NCI-H146 (cell line): ENCODE data around the gene ACCSL.

Experiments used
- DNase-seq: peaks from one replicate; lab custom pipeline; 2025; lab: John Stamatoyannopoulos, UW

The ACCSL gene

DNA sequence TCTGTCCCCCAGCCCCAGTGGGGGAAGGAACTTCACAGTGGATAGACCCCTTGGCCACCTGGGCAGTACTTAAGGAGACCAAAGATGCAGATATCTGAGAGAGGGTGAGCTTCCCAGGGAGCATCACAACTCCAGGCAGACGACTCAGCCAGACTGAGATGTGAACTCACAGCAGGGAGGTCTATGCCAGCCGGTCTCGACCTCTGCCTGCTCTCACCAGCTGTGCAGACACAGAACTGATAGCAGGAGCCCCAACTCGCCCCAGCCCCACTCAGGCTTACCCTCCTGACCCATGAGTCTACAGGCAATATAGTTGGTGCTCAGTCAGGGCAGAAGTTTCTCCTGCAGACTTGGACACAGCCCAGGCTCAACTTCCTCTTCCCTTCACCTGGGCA lies 29.7 kb upstream of the ACCSL start:
- DNase-seq = peak; percentile 9

DNA sequence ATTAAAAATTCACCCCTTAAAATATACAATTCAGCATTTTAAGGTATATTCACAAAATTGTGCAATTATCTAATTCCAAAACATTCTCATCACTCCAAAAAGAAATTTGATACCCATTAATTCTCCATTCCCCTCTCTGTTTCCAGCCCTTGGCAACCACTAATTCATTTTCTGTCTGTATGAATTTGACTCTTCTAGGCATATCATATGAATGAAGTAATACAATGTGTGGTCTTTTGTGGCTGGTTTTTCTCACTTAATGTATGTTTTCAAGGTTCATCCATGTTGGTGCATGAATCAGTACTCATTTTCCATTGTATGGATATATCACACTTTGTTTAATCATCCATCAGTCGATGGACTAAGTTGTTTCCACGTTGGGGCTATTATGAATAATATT lies 29.0 kb upstream of the ACCSL start:
- DNase-seq = no peak

- no peak for DNase-seq
Measured at GRCh38 chr11:44024977-44025376, 22.8 kb upstream of the ACCSL start.

DNA sequence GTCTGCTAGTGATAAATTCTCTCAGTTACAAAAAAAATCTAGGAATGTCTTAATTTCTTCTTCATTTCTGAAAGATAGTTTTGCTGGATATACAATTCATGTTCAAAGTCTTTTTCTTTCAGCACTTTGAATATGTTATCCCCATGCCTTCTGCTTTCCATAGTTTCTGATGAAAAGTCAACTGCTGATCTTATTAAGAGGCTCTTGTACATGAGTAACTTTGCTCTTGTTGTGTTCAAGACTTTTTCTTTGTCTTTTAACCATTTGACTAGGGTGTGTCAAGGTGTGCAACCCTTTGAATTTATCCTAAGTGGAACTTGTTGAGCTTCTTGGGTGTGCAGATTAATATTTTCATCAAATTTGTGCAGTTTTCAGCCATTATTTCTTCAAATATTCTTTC lies 22.1 kb upstream of the ACCSL start:
- no peak for DNase-seq

DNA sequence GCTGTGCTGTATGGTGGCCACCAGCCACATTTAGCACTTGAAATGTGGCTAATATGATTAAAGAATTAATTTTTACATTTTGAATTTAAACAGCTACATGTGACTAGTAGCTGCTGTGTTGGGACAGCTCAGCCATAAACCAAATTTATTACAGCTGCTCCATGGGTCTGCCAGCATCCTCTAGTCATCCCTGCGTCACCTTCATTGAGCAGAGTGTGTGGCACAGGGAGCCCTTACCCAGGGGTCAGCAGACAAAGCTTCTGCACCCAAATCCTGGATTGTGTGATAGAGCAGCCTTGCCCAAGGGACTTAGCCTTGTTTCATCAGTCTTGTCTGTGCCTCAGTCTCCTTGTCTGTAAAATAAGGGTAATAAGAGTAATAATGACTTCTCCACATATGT lies 19.4 kb upstream of the ACCSL start:
- DNase-seq = no peak

DNA sequence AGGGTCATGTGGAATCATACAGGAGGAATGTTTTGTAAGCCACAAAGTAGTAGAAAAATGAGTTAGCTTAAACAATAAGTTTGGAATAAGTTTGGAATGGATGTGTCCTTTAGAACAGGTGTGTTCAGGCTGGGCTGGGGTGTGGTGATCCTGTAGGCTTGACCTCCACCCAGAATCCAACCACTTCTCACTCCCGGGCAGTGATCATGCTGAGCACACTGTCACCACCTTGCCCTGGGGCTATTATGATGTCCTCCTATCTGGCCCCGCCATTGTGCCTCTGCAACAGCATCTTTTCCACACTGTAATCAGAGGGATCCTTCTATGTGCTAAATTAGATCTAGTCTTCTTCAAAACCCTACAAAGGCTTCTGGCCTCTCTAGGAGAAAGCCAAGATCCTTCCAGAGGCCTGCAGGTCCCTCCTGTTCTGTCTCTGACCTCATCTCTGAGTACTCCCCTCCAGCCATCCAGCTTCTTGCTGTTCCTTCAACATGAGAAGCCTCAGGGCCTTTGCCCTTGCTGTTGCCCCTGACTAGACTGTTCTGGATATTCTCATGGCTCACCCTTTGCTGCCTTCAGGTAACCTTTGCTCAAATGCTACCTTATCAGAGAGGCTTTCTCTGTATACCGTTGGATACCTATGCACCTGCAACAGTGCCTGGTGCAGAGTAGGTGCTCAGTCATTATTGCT lies 18.8 kb upstream of the ACCSL start:
- DNase-seq = peak; percentile 78

GRCh38 chr11:44029507-44029845 lies 18.3 kb upstream of the ACCSL start:
- no peak for DNase-seq

- no peak for DNase-seq
Measured at GRCh38 chr11:44029977-44030911, 17.5 kb upstream of the ACCSL start.

DNA sequence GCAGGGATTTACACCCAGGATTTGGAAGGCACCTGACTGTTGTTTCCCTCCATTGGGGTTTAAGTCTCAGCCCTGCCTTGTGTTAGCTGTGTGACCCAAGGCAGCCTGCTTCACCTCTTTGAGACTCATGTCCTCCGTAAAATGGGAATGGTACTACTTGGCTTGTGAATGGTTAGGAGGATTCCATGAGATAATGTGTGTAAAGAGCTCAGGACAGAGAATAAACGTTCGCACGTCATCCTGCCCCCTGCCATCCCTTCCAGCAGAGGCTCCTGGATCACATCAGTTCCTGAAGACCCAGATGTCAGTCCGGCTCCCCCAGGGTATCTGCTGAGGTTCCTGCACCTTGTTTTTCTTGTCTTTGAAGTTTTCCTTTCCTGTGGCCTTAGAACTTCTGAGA lies 16.8 kb upstream of the ACCSL start:
- DNase-seq = no peak

GRCh38 chr11:44031549-44031948 lies 16.2 kb upstream of the ACCSL start:
- no peak for DNase-seq

DNA sequence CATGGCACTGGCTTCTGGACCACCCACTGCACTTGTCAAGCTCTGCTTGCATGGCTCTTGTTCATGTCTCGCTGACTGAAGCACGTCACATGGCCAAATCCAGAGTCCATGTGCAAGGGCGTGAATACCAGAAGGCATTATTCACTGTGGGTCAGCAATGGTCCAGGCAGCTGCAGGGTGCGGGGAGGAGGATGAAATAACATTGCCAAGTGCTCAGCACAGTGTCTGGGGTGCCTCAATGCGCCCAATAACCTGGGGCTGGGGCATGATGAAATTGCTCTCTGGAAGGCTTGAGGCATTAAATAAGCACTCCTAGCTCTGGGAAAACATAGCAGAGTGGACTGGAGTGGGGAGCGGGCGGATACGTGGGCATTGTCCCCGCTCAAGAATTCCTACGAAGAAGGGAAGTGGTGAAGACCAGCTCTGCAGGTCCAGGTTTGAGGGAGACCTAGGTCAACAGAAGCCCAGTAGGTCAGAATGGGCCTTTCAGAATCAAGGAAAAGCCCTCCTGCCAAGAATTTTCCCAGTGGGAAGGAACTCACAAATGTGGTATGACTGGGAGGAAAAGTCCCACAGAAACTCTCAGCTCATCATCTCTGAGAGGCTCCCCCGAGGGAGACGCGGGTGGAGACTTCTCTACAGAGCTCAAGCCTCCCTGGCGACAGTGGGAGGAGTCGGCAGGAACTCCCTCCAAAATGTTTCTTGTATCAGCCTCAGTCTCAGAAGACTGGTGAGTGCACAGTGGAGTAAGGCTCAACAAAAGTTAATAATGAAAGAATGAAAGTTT lies 15.3 kb upstream of the ACCSL start:
- no peak for DNase-seq

GRCh38 chr11:44033411-44033850 lies 14.3 kb upstream of the ACCSL start:
- no peak for DNase-seq

- DNase-seq = no peak
Measured at GRCh38 chr11:44033856-44034255, 13.9 kb upstream of the ACCSL start.

DNA sequence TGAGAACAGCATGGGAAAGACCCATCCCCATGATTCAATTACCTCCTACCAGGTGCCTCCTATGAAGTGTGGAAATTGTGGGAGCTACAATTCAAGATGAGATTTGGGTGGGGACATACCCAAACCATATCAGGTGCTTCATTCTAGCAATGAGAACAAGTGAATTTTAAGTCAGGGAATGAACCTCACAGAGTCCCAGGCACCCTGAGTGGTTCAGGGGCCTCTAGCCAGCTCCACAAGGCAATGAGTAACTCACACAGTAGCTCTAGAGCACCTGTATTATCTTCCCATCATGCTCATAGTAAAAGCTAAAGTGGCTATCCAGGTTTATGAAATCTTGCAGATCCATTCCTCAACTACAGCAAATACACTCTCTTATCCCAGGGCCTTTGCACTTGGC lies 13.1 kb upstream of the ACCSL start:
- no peak for DNase-seq

GRCh38 chr11:44036811-44037657 lies 10.7 kb upstream of the ACCSL start:
- peak; percentile 89 for DNase-seq

GRCh38 chr11:44037658-44037998 lies 10.2 kb upstream of the ACCSL start:
- DNase-seq = no peak

GRCh38 chr11:44043157-44043556 lies 4.6 kb upstream of the ACCSL start:
- DNase-seq = no peak

DNA sequence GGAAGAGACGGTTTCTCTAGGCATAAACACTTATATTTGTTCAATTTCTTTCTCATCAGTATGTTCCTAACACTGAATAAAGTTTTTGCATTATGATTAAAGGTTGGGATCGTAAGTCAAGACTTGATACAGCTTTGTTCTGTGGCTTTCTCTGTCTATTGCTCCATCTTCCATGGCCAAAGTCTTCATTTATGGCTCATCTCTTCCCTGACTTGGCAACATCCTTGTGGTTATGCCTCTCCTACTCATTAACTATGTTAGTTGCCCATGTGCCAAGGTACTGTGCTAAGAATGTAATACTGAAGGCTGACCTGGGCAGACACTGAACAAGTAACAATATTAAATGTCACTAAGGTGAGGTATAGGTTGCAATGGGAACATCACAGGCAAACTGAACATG lies 1.6 kb upstream of the ACCSL start:
- DNase-seq = no peak

DNA sequence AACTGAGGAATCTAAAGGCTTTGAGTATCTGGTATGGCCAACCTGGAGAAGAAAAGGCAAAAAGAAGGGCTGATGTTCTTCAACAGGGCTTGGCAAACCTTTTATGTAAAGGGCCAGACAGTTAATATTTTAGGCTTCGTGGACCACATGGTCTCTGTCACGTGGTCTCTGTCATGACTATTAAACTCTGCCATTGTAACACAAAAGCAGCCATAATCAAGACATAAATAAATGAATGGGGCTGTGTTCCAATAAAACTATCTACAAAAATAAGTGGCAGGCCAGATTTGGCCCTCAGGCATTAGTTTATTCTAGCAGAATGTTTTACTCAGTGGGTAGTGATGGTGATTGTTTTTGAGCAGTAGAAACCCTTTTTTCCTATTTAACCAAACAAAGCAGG lies 483 bp upstream of the ACCSL start:
- no peak for DNase-seq

DNA sequence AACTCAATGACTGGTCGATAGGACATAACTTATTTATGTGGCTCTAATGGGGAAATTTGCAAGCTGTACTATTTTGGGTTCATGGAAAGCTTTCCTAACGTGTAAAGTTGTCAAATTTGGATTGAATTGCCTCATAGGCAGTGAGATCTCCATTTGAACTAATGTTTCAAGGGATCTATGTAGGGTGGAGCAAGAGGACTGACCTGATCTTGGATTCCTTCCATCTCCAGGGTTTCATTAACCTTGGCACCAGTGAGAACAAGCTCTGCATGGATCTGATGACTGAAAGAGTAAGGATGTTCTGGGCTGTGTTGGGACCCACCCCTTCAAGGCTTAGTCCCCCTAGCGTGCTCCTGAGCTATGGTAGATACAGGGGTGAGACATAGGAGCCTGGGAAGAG lies 2.1 kb downstream of the ACCSL start:
- no peak for DNase-seq

- no peak for DNase-seq
Measured at GRCh38 chr11:44051171-44051570, 3.4 kb downstream of the ACCSL start.

GRCh38 chr11:44057340-44057739 lies 9.6 kb downstream of the ACCSL start:
- DNase-seq = no peak
